Activated T-helper 17 cell treated with anti-CD3 and anti-CD28 coated beads, Interleukin-2, amount 50 U/mL, for 72 hours (primary cell): ENCODE data around the gene CCDC70. TPM values are rescaled to one million over a fixed set of nuclear protein-coding genes. Genes with fewer than 3 reads are reported as not detected.

Experiments used
- total RNA-seq, 2 donors: library from RNA; stranded (reverse); gene quantifications; one replicate each; pipeline ENCODE4 v1.2.3, GENCODE V29; 2022

The CCDC70 gene
- total RNA-seq, 2 donors from 2014 or later: 0.24 to 0.43 TPM

Other genes with a start within 250 kb of the CCDC70 start
- gene DHRS12, start 57.8 kb upstream of the CCDC70 start, total RNA-seq: 1 to 10 TPM; 5.0 to 9.6 TPM
- under 1 TPM; 0.16 to 0.17 TPM for gene TMEM272, start 16.8 kb upstream of the CCDC70 start, total RNA-seq
- gene ATP7B, start 149.5 kb downstream of the CCDC70 start, total RNA-seq: 1 to 10 TPM in 1 of 2 donors, under 1 TPM in 1; 0.76 to 1.2 TPM
- gene ALG11, start 150.4 kb downstream of the CCDC70 start, total RNA-seq: 10 to 100 TPM; 18.2 to 24.4 TPM
- 1 to 10 TPM; 5.5 to 8.2 TPM for gene UTP14C, start 162.7 kb downstream of the CCDC70 start, total RNA-seq